ENCODE measurements around the gene ZNF385B.

ZNF385B gene

GRCh38 chr2:179837408-179837807 is 24.0 kb downstream of the ZNF385B start:
- no peak for TF ChIP-seq GATA3 (IDR thresholded peaks at IDR 0.05; ENCODE audit: low read depth, low read length)
- no peak for TF ChIP-seq GATA2 (IDR thresholded peaks at IDR 0.05; ENCODE audit: low read depth, low read length)

- no peak for TF ChIP-seq GATA3 (IDR thresholded peaks at IDR 0.05; ENCODE audit: low read depth, low read length)
- no peak for TF ChIP-seq GATA2 (IDR thresholded peaks at IDR 0.05; ENCODE audit: low read depth, low read length)
Observed at GRCh38 chr2:179830043-179830787, 31.2 kb downstream of the ZNF385B start.

GRCh38 chr2:179826297-179826696 is 35.1 kb downstream of the ZNF385B start:
- TF ChIP-seq GATA2 (IDR thresholded peaks at IDR 0.05; ENCODE audit: low read depth, low read length) (no peak), GATA3 (IDR thresholded peaks at IDR 0.05; ENCODE audit: low read depth, low read length) (no peak)

- TF ChIP-seq GATA2 (IDR thresholded peaks at IDR 0.05; ENCODE audit: low read depth, low read length) (no peak), GATA3 (IDR thresholded peaks at IDR 0.05; ENCODE audit: low read depth, low read length) (no peak)
Observed at GRCh38 chr2:179825494-179825893, 35.9 kb downstream of the ZNF385B start.

- TF ChIP-seq GATA3 (IDR thresholded peaks at IDR 0.05; ENCODE audit: low read depth, low read length): no peak
- no peak for TF ChIP-seq GATA2 (IDR thresholded peaks at IDR 0.05; ENCODE audit: low read depth, low read length)
Observed at GRCh38 chr2:179824961-179825360, 36.5 kb downstream of the ZNF385B start.

GRCh38 chr2:179822540-179822939 is 38.9 kb downstream of the ZNF385B start:
- TF ChIP-seq GATA2 (IDR thresholded peaks at IDR 0.05; ENCODE audit: low read depth, low read length) (no peak), GATA3 (IDR thresholded peaks at IDR 0.05; ENCODE audit: low read depth, low read length) (no peak)

GRCh38 chr2:179818546-179818945 is 42.9 kb downstream of the ZNF385B start:
- TF ChIP-seq GATA2 (IDR thresholded peaks at IDR 0.05; ENCODE audit: low read depth, low read length) (no peak), GATA3 (IDR thresholded peaks at IDR 0.05; ENCODE audit: low read depth, low read length) (no peak)

GRCh38 chr2:179817181-179817841 is 44.1 kb downstream of the ZNF385B start:
- TF ChIP-seq GATA2 (IDR thresholded peaks at IDR 0.05; ENCODE audit: low read depth, low read length) (no peak), GATA3 (IDR thresholded peaks at IDR 0.05; ENCODE audit: low read depth, low read length) (no peak)

GRCh38 chr2:179814050-179814449 is 47.4 kb downstream of the ZNF385B start:
- TF ChIP-seq GATA2 (IDR thresholded peaks at IDR 0.05; ENCODE audit: low read depth, low read length): no peak
- no peak for TF ChIP-seq GATA3 (IDR thresholded peaks at IDR 0.05; ENCODE audit: low read depth, low read length)

- TF ChIP-seq GATA3 (IDR thresholded peaks at IDR 0.05; ENCODE audit: low read depth, low read length) (no peak), GATA2 (IDR thresholded peaks at IDR 0.05; ENCODE audit: low read depth, low read length) (no peak)
Observed at GRCh38 chr2:179812501-179812900, 48.9 kb downstream of the ZNF385B start.

- no peak for TF ChIP-seq GATA2 (IDR thresholded peaks at IDR 0.05; ENCODE audit: low read depth, low read length)
- TF ChIP-seq GATA3 (IDR thresholded peaks at IDR 0.05; ENCODE audit: low read depth, low read length): no peak
Observed at GRCh38 chr2:179811042-179811441, 50.4 kb downstream of the ZNF385B start.

- no peak for TF ChIP-seq GATA2 (IDR thresholded peaks at IDR 0.05; ENCODE audit: low read depth, low read length)
- no peak for TF ChIP-seq GATA3 (IDR thresholded peaks at IDR 0.05; ENCODE audit: low read depth, low read length)
Observed at GRCh38 chr2:179809606-179810005, 51.8 kb downstream of the ZNF385B start.

GRCh38 chr2:179805001-179805400 is 56.4 kb downstream of the ZNF385B start:
- TF ChIP-seq GATA3 (IDR thresholded peaks at IDR 0.05; ENCODE audit: low read depth, low read length): no peak
- TF ChIP-seq GATA2 (IDR thresholded peaks at IDR 0.05; ENCODE audit: low read depth, low read length): no peak

- TF ChIP-seq GATA3 (IDR thresholded peaks at IDR 0.05; ENCODE audit: low read depth, low read length) (no peak), GATA2 (IDR thresholded peaks at IDR 0.05; ENCODE audit: low read depth, low read length) (no peak)
Observed at GRCh38 chr2:179804206-179804605, 57.2 kb downstream of the ZNF385B start.
